T-helper 9 cell (primary cell): ENCODE data around the gene AMT.

Source experiments
- DNase-seq: peaks from one replicate; pipeline ENCODE4 v3.0.0-alpha.2; 2020

The AMT gene

GRCh38 chr3:49387721-49388120 is 34.6 kb downstream of the AMT start:
- no peak for DNase-seq

DNA sequence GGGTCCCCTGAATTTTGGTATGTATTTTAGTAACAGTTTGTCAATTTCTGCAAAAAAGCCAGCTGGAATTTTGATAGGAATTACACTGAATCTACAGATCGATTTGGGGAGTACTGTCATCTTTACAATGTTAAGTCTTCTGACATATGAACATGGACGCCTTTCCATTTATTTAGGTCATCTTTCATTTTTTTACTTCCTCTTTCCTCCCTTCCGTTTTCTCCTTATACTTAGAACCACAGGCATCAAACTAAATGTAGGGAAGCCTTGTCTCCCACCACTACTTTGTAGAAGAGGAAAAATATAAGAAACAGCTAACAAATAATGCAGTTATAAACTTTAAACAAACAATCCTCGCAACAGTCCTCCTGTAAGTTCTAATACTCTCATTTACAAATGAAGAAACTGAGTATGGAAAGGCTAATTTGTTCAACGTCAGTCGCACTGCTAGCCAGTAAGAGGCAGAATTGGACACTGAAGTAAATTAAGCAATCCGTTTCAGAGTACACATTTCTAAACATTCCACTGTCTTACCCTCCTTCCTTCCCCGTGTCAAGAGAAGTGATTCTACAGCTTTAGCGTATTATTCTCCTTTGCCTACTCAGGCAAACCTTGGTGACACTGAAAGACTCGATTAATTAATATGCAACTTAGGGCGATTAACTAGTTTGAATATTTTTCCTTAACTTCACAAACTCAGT is 36.1 kb downstream of the AMT start:
- no peak for DNase-seq

- no peak for DNase-seq
These were observed 36.7 kb downstream of the AMT start for GRCh38 chr3:49385617-49386016.

GRCh38 chr3:49383387-49383786 is 38.9 kb downstream of the AMT start:
- no peak for DNase-seq

DNA sequence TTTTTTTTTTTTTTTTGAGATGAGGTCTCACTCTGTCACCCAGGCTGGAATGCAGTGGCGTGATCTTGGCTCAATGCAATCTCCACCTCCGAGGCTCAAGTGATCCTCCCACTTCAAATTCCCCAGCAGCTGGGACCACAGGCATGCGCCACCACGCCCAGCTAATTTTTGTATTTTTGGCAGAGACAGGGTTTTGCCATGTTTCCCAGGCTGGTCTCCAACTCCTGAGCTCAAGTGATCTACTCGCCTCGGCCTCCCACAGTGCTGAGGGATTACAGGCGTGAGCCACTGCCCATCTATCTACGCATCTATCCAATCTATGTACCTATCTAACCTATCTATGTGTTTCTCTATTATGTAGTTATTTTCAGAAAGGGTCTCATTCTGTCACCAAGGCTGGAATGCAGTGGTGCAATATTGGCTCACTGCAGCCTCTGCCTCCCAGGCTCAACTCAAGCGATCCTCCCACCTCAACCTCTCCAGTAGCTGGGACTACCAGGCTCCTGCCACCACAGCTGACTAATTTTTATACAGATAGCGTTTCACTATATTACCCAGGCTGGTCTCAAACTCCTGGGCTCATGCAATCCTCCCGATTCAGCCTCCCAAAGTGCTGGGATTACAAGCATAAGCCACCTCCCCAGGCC is 43.9 kb downstream of the AMT start:
- no peak for DNase-seq

DNA sequence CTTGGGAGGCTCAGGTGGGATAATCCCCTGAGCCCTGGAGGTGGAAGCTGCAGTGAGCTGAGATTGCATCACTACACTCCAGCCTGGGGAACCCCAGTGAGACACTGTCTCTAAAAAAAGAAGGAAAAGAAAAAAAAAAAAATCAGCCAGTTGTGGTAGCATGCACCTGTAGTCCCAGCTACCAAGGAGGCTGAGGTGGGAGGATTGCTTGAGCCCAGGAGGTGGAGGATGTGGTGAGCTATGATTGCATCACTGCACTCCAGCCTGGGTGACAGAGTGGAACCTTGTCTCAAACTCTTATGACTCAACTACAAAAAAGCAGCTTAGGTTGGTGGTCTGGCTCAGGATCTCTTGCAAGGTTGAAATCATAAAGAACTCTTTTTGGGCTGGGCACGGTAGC is 44.8 kb downstream of the AMT start:
- no peak for DNase-seq

DNA sequence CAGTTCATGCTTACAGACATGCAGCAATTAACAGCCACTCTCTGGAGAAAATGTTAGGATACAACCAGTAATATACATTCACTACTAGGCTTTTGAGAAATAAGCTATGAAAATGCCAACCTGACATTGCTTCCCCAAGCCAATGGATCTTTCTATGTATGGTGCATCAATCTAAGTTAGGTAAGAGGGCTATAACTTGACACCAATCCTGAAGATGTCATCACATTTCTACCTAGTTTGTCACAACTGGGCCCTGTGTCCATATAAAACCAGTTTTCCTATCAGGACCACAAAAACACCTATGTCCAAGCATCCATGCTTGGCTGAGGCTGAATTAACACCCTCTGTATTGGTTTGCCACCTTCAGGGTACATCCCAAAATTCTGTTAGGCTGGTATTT is 50.3 kb downstream of the AMT start:
- no peak for DNase-seq

DNA sequence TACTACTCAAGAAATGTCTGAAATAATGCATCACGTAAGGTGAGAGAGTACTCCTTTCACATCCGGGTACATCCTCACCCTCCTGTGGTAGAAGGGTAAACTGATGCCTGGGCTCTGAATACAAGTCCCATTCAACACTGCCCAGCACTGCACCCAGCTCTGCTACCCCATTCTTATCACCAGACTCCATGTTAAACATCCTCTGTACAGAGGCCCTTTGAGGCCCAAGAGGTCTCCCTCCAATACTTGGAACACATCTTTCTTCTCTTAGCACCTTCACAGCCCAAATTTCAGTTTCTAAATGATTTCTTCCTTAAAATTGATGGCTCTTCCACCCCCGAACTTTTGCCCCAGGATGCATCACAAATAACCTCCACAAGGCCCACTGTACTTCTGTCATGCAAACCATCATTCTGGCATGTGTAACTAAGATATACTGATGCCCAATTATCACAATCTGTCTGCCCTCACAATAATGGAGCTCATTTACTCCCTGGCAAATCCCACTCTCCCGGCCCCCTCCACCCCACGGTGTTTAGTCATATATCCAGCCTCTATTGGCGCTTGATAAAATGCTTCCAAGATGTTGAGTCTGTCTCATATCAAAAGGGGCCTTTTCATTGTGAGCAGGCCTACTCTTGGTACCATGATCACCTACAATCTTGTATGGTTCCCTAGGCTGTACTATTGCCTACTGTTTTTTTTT is 51.5 kb downstream of the AMT start:
- DNase-seq = no peak
